Measurements from ENCODE around the gene CHURC1.

DNA sequence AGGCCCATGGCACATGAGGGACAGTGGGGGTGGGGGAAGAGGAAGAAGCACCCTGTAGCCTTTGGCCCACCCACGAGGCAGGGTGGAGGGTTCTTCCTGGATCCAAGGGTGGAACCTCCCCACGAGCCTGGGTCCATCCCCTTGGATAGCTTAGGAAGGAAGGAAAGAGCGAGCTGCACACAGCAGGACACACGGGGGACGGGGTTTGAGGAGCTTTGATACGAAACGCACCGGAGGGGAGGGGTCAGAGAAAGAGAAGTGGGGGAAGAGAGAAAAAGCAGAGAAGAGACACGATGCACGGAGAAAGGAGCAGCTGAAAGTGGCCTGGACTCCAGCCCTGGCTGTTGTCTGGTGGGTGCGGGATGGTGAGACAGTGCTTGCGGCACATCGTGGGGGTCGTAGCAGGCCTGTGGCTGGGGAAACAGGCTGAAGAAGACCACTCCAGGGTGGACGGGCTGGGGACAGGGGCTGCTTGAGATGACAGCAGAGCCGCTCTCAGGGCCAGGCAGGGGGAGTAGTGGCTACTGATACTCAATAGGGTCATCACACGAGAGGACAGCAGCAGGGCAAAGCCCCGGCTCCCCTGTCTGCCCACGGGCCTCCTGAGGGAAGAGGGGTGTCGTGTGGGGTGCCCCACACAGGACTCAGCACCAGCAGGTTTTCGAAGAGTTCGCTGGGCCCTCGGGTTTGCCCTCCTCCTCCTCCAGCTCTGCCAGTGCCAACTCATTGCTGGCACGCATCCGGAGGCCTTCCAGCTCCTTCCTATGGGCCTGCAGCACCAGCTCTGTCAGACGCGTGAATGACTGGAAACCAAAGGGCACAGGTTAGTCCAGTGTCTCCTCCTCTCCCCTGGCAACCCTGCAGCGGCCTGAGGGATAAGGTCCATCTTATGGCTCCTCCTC, 33.7 kb downstream of the CHURC1 start:
- TF ChIP-seq, protein P1, sequence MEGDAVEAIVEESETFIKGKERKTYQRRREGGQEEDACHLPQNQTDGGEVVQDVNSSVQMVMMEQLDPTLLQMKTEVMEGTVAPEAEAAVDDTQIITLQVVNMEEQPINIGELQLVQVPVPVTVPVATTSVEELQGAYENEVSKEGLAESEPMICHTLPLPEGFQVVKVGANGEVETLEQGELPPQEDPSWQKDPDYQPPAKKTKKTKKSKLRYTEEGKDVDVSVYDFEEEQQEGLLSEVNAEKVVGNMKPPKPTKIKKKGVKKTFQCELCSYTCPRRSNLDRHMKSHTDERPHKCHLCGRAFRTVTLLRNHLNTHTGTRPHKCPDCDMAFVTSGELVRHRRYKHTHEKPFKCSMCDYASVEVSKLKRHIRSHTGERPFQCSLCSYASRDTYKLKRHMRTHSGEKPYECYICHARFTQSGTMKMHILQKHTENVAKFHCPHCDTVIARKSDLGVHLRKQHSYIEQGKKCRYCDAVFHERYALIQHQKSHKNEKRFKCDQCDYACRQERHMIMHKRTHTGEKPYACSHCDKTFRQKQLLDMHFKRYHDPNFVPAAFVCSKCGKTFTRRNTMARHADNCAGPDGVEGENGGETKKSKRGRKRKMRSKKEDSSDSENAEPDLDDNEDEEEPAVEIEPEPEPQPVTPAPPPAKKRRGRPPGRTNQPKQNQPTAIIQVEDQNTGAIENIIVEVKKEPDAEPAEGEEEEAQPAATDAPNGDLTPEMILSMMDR (IDR thresholded peaks at IDR 0.05) = no peak
- no peak for TF ChIP-seq POLR2A (IDR thresholded peaks at IDR 0.05)
